GM23248 (cell line): ENCODE data around the gene ZNF385B.

Experiments
- EZH2 ChIP-seq: fragments of 200-600 bp; sonication (generic); IDR thresholded peaks from 2 replicates; pipeline ENCODE4 v1.6.1; 2018; ENCODE audit warnings: antibody characterized with exemption, mild to moderate bottlenecking; ENCODE audit not compliant: insufficient read depth, poor library complexity, severe bottlenecking
- EZH2phosphoT487 ChIP-seq: fragments of 200-600 bp; sonication (generic); IDR thresholded peaks from 2 replicates; pipeline ENCODE4 v1.6.1; 2018; ENCODE audit warnings: antibody characterized with exemption, moderate library complexity, mild to moderate bottlenecking, low read depth; ENCODE audit not compliant: insufficient read depth

DNA sequence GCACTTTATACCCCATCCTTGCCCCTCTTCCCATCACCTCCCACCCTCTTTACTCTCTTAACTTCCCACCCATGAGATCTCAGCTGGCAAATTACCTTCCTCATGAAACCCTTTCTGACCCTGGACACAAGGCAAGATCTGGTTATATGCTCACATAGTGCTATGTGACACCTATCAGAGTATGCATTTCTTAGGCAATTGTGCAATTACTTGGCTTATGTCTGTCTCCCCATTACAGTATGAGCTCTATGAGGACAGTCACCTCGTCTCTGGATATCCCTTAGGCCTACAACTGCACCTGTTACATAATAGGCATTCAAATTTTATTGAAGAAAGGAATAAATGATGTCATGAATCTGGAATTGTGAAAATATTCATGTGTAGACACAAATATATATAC lies 91.4 kb downstream of the ZNF385B start:
- TF ChIP-seq EZH2 (no peak), EZH2phosphoT487 (no peak)
